ENCODE data around the gene ZBTB49. TPM values are rescaled to one million over a fixed set of nuclear protein-coding genes. Genes with fewer than 3 reads are reported as not detected.

Gene ZBTB49
- total and polyA plus RNA-seq, 2 of the 13 experiments (the other 11 are each of a cell fraction or from before 2014, with no cell fraction given), result 3.3 to 4.3 TPM

DNA sequence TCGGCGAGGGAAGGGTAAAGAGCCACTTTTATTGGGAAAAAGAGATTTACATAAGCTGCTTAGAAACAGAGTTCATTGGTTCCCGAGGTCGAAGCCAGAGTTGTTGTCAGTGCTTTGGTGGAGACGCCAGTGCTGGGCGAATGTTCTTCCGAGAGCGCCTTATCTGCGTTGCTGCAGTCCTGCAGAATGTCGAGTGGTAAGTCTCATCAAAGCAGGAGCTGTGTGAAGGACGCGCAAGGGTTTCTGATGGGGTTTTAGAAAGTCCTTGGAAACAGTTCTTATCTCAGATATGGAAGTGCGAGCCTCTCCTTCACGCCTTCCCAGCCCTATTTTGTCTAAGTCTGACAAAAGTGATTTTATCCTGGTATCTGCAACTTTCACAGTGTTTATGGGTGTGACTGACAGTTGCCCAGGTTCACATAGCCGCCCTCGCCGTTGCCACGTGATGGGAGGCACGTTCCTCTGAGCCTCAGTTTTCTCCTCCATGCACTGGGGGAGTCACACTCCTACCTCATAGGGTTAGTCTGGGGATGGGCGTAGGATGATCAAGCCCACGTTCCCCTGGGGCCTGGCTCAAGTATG, 49.5 kb downstream of the ZBTB49 start:
- ATAC-seq (no peak), DNase-seq (ENCODE audit: low spot score) (no peak), FAIRE-seq (no peak)
- no peak overlapping the region for H3K4me2 ChIP-seq (ENCODE audit: low read depth, low read length)
- H3K9ac ChIP-seq (ENCODE audit: insufficient read depth, low read depth, low read length), result no peak overlapping the region
- no TSS peak for BruUV-seq (replicated peaks)
- H3K27ac ChIP-seq (ENCODE audit: extremely low read length, insufficient read depth, low read length), result no peak overlapping the region
- ChIA-PET POLR2A (no interaction called here), CTCF (ENCODE audit: low intra/inter-chr PET ratio, low total read pairs) (no interaction called here)
- H4K20me1 ChIP-seq (ENCODE audit: insufficient read depth, low read length), result no peaks in the 10 kb centered on the region
- no peaks in the 10 kb centered on the region for H3K36me3 ChIP-seq (replicated peaks in 1 of 2; ENCODE audit: control insufficient read depth in 1 of 2, insufficient read depth in 2 of 2, low read length in 2 of 2)
- WGBS (ENCODE audit: low lambda C conversion rate), result 63% methylated on average over 21 of the region's 21 CpGs
- H3K27me3 ChIP-seq (ENCODE audit: control insufficient read depth in 1 of 2, insufficient read depth in 2 of 2, low read length in 2 of 2), result peaks cover 0 to 3% of the 10 kb centered on the region in 2 experiments; a peak in 2 of 5 replicates
- in situ Hi-C loops (cut with HindIII; ENCODE audit: extremely low pct_ligation_motif_present, low pct_unique_long_range_greater_than_20kb), result loop anchor here (5.0 kb wide), 1 partner anchor 82 kb away; no protein-coding TSS in a partner anchor
- no peak for TF ChIP-seq HDAC1 (CRISPR knock-in tag; IDR thresholded peaks at IDR 0.05)
- peak; percentile 67 for TF ChIP-seq RFX5 (IDR thresholded peaks at IDR 0.05; ENCODE audit: low read depth, low read length)
- no peak overlapping the region for H2AFZ ChIP-seq (ENCODE audit: low read length)
- no peaks in the 10 kb centered on the region for H3K9me3 ChIP-seq (ENCODE audit: low read length)
- intact Hi-C loops (cut with micrococcal nuclease; ENCODE audit: unreplicated experiment), result no loop called here
- no peaks in the 10 kb centered on the region for H3K79me2 ChIP-seq (ENCODE audit: insufficient read depth, low read length)
- peaks cover 27% of the 10 kb centered on the region for H3K4me1 ChIP-seq (ENCODE audit: insufficient read depth, low read length)
- no peak overlapping the region for H3K4me3 ChIP-seq (replicated peaks in 1 of 3; ENCODE audit: insufficient read depth in 1 of 3, low read depth in 2 of 3, low read length in 3 of 3)

DNA sequence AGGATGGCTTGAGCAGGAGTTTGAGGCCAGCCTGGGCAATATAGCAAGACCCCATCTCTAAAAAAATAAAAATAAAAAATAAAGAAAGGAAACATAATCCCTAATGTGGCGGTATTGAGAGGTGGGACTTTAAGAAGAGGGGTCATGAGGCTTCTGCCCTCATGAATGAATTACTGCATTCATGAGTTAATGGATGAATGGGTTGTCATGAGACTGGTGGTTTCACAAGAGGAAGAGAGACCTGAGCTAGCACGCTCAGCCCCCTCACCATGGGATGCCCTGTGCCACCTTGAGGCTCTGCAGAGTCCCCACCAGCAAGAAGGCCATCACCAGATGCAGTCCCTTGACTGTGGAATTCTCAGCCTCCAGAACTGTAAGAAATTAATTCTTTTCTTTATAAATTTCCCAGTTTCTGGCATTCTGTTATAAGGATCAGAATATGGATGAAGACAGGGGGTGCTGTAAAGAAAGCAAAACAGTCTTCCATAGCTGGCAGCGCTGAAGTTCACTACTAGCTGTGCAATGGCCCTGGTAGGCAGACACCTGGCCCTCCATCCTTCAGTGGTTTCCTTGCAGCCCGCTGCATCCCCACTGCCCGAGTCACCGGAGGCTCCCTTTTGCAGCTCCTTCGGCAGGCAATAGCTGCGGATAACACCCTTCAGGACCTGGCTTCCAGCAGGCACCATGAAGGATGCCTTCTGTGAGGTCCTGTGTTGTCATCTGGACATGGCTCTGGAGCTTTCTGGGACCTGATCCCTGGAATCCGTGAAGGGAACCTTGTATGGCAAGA, 52.0 kb downstream of the ZBTB49 start:
- H3K27ac ChIP-seq (ENCODE audit: extremely low read length, insufficient read depth, low read length), result no peak overlapping the region
- TF ChIP-seq HMGA1 (CRISPR knock-in tag; conservative IDR thresholded peaks at IDR 0.05) (no peak), HIVEP1 (CRISPR knock-in tag; IDR thresholded peaks at IDR 0.05) (no peak), ZNF556 (CRISPR knock-in tag; IDR thresholded peaks at IDR 0.05; ENCODE audit: borderline replicate concordance) (no peak), ZNF713 (CRISPR knock-in tag; IDR thresholded peaks at IDR 0.05) (no peak)
- TF ChIP-seq, protein P1, sequence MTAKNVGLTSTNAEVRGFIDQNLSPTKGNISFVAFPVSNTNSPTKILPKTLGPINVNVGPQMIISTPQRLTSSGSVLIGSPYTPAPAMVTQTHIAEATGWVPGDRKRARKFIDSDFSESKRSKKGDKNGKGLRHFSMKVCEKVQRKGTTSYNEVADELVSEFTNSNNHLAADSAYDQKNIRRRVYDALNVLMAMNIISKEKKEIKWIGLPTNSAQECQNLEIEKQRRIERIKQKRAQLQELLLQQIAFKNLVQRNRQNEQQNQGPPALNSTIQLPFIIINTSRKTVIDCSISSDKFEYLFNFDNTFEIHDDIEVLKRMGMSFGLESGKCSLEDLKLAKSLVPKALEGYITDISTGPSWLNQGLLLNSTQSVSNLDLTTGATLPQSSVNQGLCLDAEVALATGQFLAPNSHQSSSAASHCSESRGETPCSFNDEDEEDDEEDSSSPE (CRISPR knock-in tag; IDR thresholded peaks at IDR 0.05), result no peak
- FAIRE-seq (no peak), DNase-seq (ENCODE audit: low spot score) (no peak), ATAC-seq (no peak)
- whole genome bisulfite sequencing (ENCODE audit: low lambda C conversion rate), result 49% methylated on average over 6 of the region's 9 CpGs
- H2AFZ ChIP-seq (ENCODE audit: low read length), result no peak overlapping the region
- no peaks in the 10 kb centered on the region for H4K20me1 ChIP-seq (ENCODE audit: insufficient read depth, low read length)
- H3K36me3 ChIP-seq (replicated peaks in 1 of 2; ENCODE audit: control insufficient read depth in 1 of 2, insufficient read depth in 2 of 2, low read length in 2 of 2), result no peaks in the 10 kb centered on the region
- H3K9ac ChIP-seq (ENCODE audit: insufficient read depth, low read depth, low read length), result no peak overlapping the region
- peaks cover 0 to 3% of the 10 kb centered on the region in 2 experiments; a peak in 2 of 5 replicates for H3K27me3 ChIP-seq (ENCODE audit: control insufficient read depth in 1 of 2, insufficient read depth in 2 of 2, low read length in 2 of 2)
- in situ Hi-C loops (cut with HindIII; ENCODE audit: extremely low pct_ligation_motif_present, low pct_unique_long_range_greater_than_20kb) (no loop called here), intact Hi-C loops (cut with micrococcal nuclease; ENCODE audit: unreplicated experiment) (no loop called here)
- no peak overlapping the region for H3K4me3 ChIP-seq (replicated peaks in 1 of 3; ENCODE audit: insufficient read depth in 1 of 3, low read depth in 2 of 3, low read length in 3 of 3)
- peaks cover 21% of the 10 kb centered on the region for H3K4me1 ChIP-seq (ENCODE audit: insufficient read depth, low read length)
- H3K4me2 ChIP-seq (ENCODE audit: low read depth, low read length), result no peak overlapping the region
- no peaks in the 10 kb centered on the region for H3K79me2 ChIP-seq (ENCODE audit: insufficient read depth, low read length)
- no TSS peak for BruUV-seq (replicated peaks)
- POLR2A ChIA-PET, result no interaction called here
- H3K9me3 ChIP-seq (ENCODE audit: low read length), result no peaks in the 10 kb centered on the region
- CTCF ChIA-PET (ENCODE audit: low intra/inter-chr PET ratio, low total read pairs), result no interaction called here
